NCI-H1436 (cell line): Measurements from ENCODE around the gene S1PR3.

Experiments used
- DNase-seq: peaks from one replicate; lab custom pipeline; 2025; lab: John Stamatoyannopoulos, UW

The S1PR3 gene

DNA sequence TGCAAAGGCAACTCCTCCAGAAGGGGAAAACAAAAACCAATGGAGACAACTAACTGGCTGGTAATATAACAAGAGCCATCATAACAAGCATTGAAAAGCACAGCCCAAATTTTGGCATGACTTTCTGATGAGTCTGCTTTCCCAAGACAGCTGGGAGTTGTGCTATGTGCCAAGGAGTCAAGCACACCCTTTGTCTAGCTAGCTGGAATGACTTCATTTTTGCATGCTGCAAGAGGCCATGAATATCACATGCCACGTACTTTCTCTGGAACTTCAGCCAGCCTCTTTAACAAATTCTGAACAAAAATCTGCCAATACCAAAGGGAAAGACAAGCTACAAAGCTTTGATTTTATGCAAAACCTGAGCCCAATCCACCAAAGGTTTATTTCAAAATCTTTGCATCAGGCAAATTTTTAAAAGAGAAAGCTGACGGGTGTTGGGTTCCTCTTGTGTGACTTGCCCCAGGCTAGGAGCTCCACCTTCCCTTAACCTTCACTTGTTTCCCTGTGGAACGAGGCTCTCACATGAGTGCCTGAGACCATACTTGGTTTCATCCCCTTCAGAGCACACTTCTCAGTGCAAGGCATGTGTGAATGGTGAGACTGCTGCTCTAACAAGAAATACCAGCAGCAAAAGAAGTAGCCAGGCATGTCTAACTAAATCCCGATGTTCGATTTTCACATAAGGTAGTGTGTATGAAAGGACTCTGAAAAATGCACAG is 47.3 kb downstream of the S1PR3 start:
- DNase-seq, result no peak

GRCh38 chr9:89039104-89039465 is 47.8 kb downstream of the S1PR3 start:
- DNase-seq, result no peak

- no peak for DNase-seq
Measured at GRCh38 chr9:89039664-89040063, 48.4 kb downstream of the S1PR3 start.

DNA sequence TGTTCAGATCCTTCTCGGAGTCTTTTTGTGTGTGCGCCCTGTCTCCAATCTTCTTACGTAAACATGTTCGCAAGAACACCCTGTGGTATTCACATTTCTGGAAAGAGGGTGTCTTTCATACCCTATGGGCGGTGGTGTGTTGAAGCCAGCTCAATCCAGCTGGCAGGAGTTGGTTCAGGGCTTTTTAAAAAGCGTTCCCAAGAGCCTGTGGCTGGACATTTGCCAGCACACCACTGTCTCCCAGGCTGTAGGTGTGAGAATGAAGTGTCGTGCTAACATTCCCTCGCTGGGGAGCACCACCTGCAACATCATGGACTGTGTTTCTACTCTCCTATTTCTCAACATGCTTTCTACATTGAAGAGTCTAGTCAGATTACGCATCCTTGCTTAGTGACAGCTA is 51.7 kb downstream of the S1PR3 start:
- DNase-seq, result no peak

- DNase-seq, result no peak
Measured at GRCh38 chr9:89044104-89044503, 52.8 kb downstream of the S1PR3 start.

- no peak for DNase-seq
Measured at GRCh38 chr9:89044881-89045280, 53.6 kb downstream of the S1PR3 start.

GRCh38 chr9:89046832-89047231 is 55.6 kb downstream of the S1PR3 start:
- DNase-seq, result no peak

DNA sequence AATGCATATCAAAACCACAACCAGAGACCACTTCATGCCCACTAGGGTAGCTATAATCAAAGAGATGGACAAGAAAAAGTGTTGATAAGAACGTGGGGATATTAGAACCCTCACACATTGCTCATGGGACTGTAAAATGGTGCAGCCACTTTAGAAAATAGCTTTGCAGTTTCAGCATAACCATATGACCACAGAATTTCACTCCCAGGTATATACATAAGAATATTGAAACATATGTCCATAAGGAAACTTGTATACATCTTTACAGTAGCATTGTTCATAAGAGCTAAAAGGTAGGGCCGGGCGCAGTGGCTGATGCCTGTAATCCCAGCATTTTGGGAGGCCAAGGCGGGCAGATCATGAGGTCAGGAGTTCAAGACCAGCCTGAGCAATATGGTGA is 56.4 kb downstream of the S1PR3 start:
- no peak for DNase-seq

DNA sequence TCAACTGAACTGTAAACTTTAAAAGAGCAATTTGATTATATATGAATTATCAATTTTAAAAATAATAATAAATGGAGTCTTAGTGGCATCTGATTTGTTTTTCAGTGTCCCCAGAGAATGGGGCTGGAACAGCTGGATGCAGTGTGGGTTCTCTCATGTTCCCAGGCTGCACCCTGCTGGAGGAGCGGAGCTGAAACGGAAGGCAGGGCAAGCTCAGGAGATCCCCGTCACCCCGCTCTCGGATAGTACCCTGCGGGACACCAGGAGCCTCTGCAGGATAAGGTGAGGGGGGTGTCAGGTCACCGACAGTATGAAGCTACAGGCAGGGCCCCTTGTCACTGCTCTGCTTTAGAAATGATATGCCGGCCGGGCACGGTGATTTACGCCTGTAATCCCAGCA is 57.3 kb downstream of the S1PR3 start:
- DNase-seq, result no peak

- no peak for DNase-seq
Measured at GRCh38 chr9:89049646-89050045, 58.4 kb downstream of the S1PR3 start.

- no peak for DNase-seq
Measured at GRCh38 chr9:89051421-89052025, 60.3 kb downstream of the S1PR3 start.

GRCh38 chr9:89052470-89053097 is 61.3 kb downstream of the S1PR3 start:
- no peak for DNase-seq

- DNase-seq, result no peak
Measured at GRCh38 chr9:89053301-89053700, 62.0 kb downstream of the S1PR3 start.
